ENCODE measurements around the gene COLQ.

- TF ChIP-seq CTCF (IDR thresholded peaks at IDR 0.05), result no peak
- TF ChIP-seq EZH2 (IDR thresholded peaks at IDR 0.05), result no peak
- TF ChIP-seq EZH2phosphoT487 (IDR thresholded peaks at IDR 0.05), result no peak
Measured at GRCh38 chr3:15453501-15453900, 68.0 kb downstream of the COLQ start.

Data from neural progenitor cell (in vitro differentiated cells).